ENCODE results near the gene FADS3.

DNA sequence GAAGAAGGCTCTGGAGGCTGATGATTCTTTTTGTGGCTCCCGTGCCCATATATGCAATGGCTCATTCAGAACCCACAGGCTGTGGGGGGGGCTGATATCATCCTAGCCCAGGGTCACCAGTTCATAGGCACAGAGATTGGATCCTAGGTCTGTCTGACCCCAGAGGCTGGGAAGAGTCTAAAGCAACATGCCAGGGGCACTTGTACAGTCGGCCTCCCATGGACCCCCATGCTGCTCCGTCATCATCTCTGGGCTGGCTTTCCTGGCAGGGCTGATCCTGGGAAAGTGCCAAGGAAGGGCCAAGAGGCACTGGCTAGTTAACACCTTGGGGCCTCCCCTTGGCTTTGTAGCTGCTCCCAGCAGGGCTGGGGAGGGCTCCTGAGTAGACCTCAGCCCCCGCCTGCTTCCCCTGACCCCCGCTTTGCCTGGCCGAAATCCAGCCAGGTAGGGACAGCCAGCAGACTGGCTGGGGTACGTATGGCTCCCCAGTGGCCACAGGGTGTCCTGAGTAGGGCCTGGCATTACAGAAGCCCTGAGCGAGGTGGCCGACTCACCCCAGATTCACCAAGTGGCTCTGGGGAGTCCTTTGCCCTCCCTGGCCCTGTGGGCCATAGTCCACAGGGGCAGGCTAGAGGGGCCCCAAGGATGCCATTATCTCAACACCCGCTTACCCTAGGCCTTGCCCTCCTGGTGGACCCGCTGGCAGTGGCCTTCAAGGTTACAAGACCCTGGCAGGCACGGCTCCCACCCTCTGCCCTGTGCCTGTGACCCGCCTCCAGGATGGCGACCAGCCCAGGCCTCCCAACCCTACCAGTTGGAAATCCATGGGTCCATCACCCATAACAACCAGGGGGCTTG lies 22.5 kb downstream of the FADS3 start:
- TF ChIP-seq, protein P1, sequence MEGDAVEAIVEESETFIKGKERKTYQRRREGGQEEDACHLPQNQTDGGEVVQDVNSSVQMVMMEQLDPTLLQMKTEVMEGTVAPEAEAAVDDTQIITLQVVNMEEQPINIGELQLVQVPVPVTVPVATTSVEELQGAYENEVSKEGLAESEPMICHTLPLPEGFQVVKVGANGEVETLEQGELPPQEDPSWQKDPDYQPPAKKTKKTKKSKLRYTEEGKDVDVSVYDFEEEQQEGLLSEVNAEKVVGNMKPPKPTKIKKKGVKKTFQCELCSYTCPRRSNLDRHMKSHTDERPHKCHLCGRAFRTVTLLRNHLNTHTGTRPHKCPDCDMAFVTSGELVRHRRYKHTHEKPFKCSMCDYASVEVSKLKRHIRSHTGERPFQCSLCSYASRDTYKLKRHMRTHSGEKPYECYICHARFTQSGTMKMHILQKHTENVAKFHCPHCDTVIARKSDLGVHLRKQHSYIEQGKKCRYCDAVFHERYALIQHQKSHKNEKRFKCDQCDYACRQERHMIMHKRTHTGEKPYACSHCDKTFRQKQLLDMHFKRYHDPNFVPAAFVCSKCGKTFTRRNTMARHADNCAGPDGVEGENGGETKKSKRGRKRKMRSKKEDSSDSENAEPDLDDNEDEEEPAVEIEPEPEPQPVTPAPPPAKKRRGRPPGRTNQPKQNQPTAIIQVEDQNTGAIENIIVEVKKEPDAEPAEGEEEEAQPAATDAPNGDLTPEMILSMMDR (IDR thresholded peaks at IDR 0.05) = no peak
- TF ChIP-seq POLR2A (IDR thresholded peaks at IDR 0.05) (no peak), EP300 (IDR thresholded peaks at IDR 0.05) (no peak)

Data from upper lobe of left lung (tissue), 4 donors.